CD14-positive monocyte (primary cell): ENCODE measurements around the gene CCDC15. TPM values are rescaled to one million over a fixed set of nuclear protein-coding genes. Genes with fewer than 3 reads are reported as not detected.

Source experiments
- DNase-seq, 3 donors: peaks; one replicate each; pipeline ENCODE4 v3.0.0-alpha.2; 2011 to 2022
- H2AFZ ChIP-seq: 2 replicates; pipeline ENCODE4 v1.6.0; 2012; ENCODE audit warnings: mild to moderate bottlenecking, low read depth, low read length, inconsistent platforms; ENCODE audit not compliant: insufficient read depth, poor library complexity, severe bottlenecking
- H3K27ac ChIP-seq, 2 donors: 1 replicate in 1 of 2; 2 replicates in 1 of 2; pipeline ENCODE4 v1.5.1; 2012 to 2013; ENCODE audit warnings: low read length in 2 of 2, control low read depth in 1 of 2, inconsistent platforms in 1 of 2, low read depth in 1 of 2, mild to moderate bottlenecking in 1 of 2
- H3K27me3 ChIP-seq, 2 donors: one replicate each; pipeline versions ENCODE4 v1.6.0 to v1.6.1; 2011 to 2013; ENCODE audit warnings: low read length in 2 of 2; ENCODE audit not compliant: control insufficient read depth in 2 of 2, insufficient read depth in 2 of 2
- H3K36me3 ChIP-seq, 2 donors: replicated peaks in 1 of 2; 1 replicate in 1 of 2; 2 replicates in 1 of 2; pipeline versions ENCODE4 v1.5.1 to v1.6.1; 2012 to 2013; ENCODE audit warnings: low read length in 2 of 2, control low read depth in 1 of 2, inconsistent platforms in 1 of 2, mild to moderate bottlenecking in 1 of 2; ENCODE audit not compliant: insufficient read depth in 2 of 2, control insufficient read depth in 1 of 2
- H3K4me1 ChIP-seq, 2 donors: 1 replicate in 1 of 2; 2 replicates in 1 of 2; pipeline versions ENCODE4 v1.5.1 to v1.6.1; 2012 to 2013; ENCODE audit warnings: low read length in 2 of 2, control low read depth in 1 of 2, inconsistent platforms in 1 of 2, mild to moderate bottlenecking in 1 of 2, moderate library complexity in 1 of 2; ENCODE audit not compliant: insufficient read depth in 2 of 2, control insufficient read depth in 1 of 2
- H3K4me2 ChIP-seq: replicated peaks from 2 replicates; pipeline ENCODE3; 2012; ENCODE audit warnings: low read length, moderate library complexity, mild to moderate bottlenecking; ENCODE audit not compliant: poor library complexity, severe bottlenecking; ENCODE audit errors: extremely low read depth
- H3K4me3 ChIP-seq, 3 experiments: fragments of 200-600 bp in 1 of 3; sonication (generic) in 1 of 3; replicated peaks in 1 of 3; 1 replicate in 2 of 3; 2 replicates in 1 of 3; pipeline ENCODE4 v1.5.1; 2011 to 2013; ENCODE audit warnings: low read length in 3 of 3, mild to moderate bottlenecking in 3 of 3, control low read depth in 2 of 3, low read depth in 2 of 3, inconsistent platforms in 1 of 3, moderate library complexity in 1 of 3
- H3K79me2 ChIP-seq: 2 replicates; pipeline ENCODE4 v1.6.0; 2012; ENCODE audit warnings: mild to moderate bottlenecking, control low read depth, inconsistent platforms, low read length, moderate library complexity; ENCODE audit not compliant: insufficient read depth
- H3K9ac ChIP-seq: 2 replicates; pipeline ENCODE4 v1.6.0; 2017; ENCODE audit warnings: low read length, mild to moderate bottlenecking; ENCODE audit not compliant: insufficient read depth, poor library complexity, severe bottlenecking
- H3K9me3 ChIP-seq, 2 donors: replicated peaks in 1 of 2; 1 replicate in 1 of 2; 2 replicates in 1 of 2; pipeline versions ENCODE4 v1.5.1 to v1.6.1; 2012 to 2013; ENCODE audit warnings: low read length in 2 of 2, control low read depth in 1 of 2; ENCODE audit not compliant: control insufficient read depth in 1 of 2, insufficient read depth in 1 of 2
- H4K20me1 ChIP-seq: 2 replicates; pipeline ENCODE4 v1.6.0; 2012; ENCODE audit warnings: mild to moderate bottlenecking, low read length, control low read depth, moderate library complexity; ENCODE audit not compliant: insufficient read depth
- H3K27ac Mint-ChIP-seq, 7 donors: one replicate each; pipeline ENCODE4 v1.8.0; 2020; ENCODE audit warnings: mild to moderate bottlenecking in 7 of 7, mixed read lengths in 7 of 7, moderate library complexity in 6 of 7, inconsistent platforms in 2 of 7
- H3K27me3 Mint-ChIP-seq, 3 donors: one replicate each; pipeline ENCODE4 v1.8.0; 2021 to 2022; ENCODE audit warnings: low read depth in 3 of 3, mild to moderate bottlenecking in 3 of 3, mixed read lengths in 3 of 3, moderate library complexity in 3 of 3, inconsistent platforms in 1 of 3
- H3K36me3 Mint-ChIP-seq, 2 donors: one replicate each; pipeline ENCODE4 v1.8.0; 2020; ENCODE audit warnings: mixed read lengths in 2 of 2, inconsistent platforms in 1 of 2, mild to moderate bottlenecking in 1 of 2
- H3K4me1 Mint-ChIP-seq: one replicate; pipeline ENCODE4 v1.8.0; 2020; ENCODE audit warnings: mild to moderate bottlenecking, mixed read lengths
- H3K4me3 Mint-ChIP-seq, 2 donors: one replicate each; pipeline ENCODE4 v1.8.0; 2020; ENCODE audit warnings: mild to moderate bottlenecking in 2 of 2, mixed read lengths in 2 of 2, moderate library complexity in 1 of 2
- H3K9me3 Mint-ChIP-seq, 7 donors: one replicate each; pipeline ENCODE4 v1.8.0; 2020 to 2022; ENCODE audit warnings: mixed read lengths in 7 of 7, mild to moderate bottlenecking in 6 of 7, moderate library complexity in 6 of 7, inconsistent platforms in 2 of 7
- CTCF ChIP-seq: fragments of 200-600 bp; IDR thresholded peaks from one replicate; pipeline ENCODE4 v1.8.0; 2022; ENCODE audit warnings: antibody characterized with exemption, mild to moderate bottlenecking
- WGBS: methylation state at CpG from one replicate; pipeline ENCODE4 v1.1.5; 2013; ENCODE audit warnings: missing lambda C conversion rate; ENCODE audit not compliant: insufficient coverage; 5-methylcytosine and 5-hydroxymethylcytosine counted together
- intact Hi-C, 2 donors: fragments of 100-400 bp; cut with micrococcal nuclease; formaldehyde crosslinking; loops; one replicate each; pipeline versions ENCODE4 v1.15.0 to v1.15.1; 2023
- polyA plus RNA-seq, 3 donors: library from polyadenylated mRNA; depleted of rRNA in 1 of 3; unstranded in 2 of 3; stranded (reverse) in 1 of 3; fragments of 300-500 nt in 2 of 3; fragments of >200 nt in 1 of 3; fragmentation: Illumina TruSeq in 2 of 3; gene quantifications; 1 replicate in 2 of 3; 2 replicates in 1 of 3; pipeline ENCODE4 v1.2.3, GENCODE V29; 2012 to 2021

CCDC15 gene
- polyA plus RNA-seq, 3 donors = 0.24 to 0.32 (median 0.28) TPM

GRCh38 chr11:125078516-125079140 lies 124.6 kb downstream of the CCDC15 start:
- peaks cover 53% of the 10 kb centered on the region for H3K4me1 Mint-ChIP-seq
- H3K4me2 ChIP-seq = no peak overlapping the region
- H3K4me1 ChIP-seq = peaks cover 44 to 54% of the 10 kb centered on the region in 2 donors
- no peak overlapping the region for H3K9ac ChIP-seq
- H3K79me2 ChIP-seq = peaks cover 7% of the 10 kb centered on the region
- no peak overlapping the region for H2AFZ ChIP-seq
- H3K27me3 ChIP-seq = no peaks in the 10 kb centered on the region
- H3K9me3 Mint-ChIP-seq = peaks cover 0 to 2% (median 0%) of the 10 kb centered on the region in 7 donors
- H3K9me3 ChIP-seq = no peaks in the 10 kb centered on the region
- H3K4me3 ChIP-seq = no peak overlapping the region
- intact Hi-C loops = no loop called here
- H3K4me3 Mint-ChIP-seq = no peak overlapping the region
- H3K36me3 ChIP-seq = peaks cover 59 to 83% of the 10 kb centered on the region in 2 donors
- H3K27ac ChIP-seq = peak overlapping the region in 1 of 2 donors; percentile 34
- peak overlapping the region in 5 of 7 donors; percentile 3 to 82 (median 77) for H3K27ac Mint-ChIP-seq
- peaks cover 0 to 8% (median 5%) of the 10 kb centered on the region in 3 donors for H3K27me3 Mint-ChIP-seq
- no peak for TF ChIP-seq CTCF
- peaks cover 84 to 93% of the 10 kb centered on the region in 2 donors for H3K36me3 Mint-ChIP-seq
- no peak for DNase-seq
- 72% methylated on average over 7 of the region's 14 CpGs for WGBS
- H4K20me1 ChIP-seq = no peaks in the 10 kb centered on the region

GRCh38 chr11:125079151-125079877 lies 125.3 kb downstream of the CCDC15 start:
- H3K9me3 ChIP-seq = no peaks in the 10 kb centered on the region
- WGBS = 72% methylated on average over 11 of the region's 18 CpGs

More at GRCh38 chr11:125079151-125079877, 125.3 kb downstream of the CCDC15 start:
- H3K4me3 ChIP-seq = no peak overlapping the region
- intact Hi-C loops = no loop called here
- no peak overlapping the region for H3K4me3 Mint-ChIP-seq
- peak; percentile 24 to 56 (median 48) for DNase-seq
- no peak overlapping the region for H3K4me2 ChIP-seq
- H3K36me3 ChIP-seq = peaks cover 66 to 83% of the 10 kb centered on the region in 2 donors
- H3K4me1 Mint-ChIP-seq = peaks cover 46% of the 10 kb centered on the region
- no peaks in the 10 kb centered on the region for H4K20me1 ChIP-seq
- no peak for TF ChIP-seq CTCF
- H3K9ac ChIP-seq = no peak overlapping the region
- H3K9me3 Mint-ChIP-seq = peaks cover 0 to 2% (median 0%) of the 10 kb centered on the region in 7 donors
- peak overlapping the region; percentile 8 to 34 for H3K27ac ChIP-seq
- H3K27ac Mint-ChIP-seq = peak overlapping the region; percentile 8 to 82 (median 75)
- peaks cover 0 to 8% (median 5%) of the 10 kb centered on the region in 3 donors for H3K27me3 Mint-ChIP-seq
- no peak overlapping the region for H2AFZ ChIP-seq
- peaks cover 38 to 47% of the 10 kb centered on the region in 2 donors for H3K4me1 ChIP-seq
- H3K36me3 Mint-ChIP-seq = peaks cover 84 to 93% of the 10 kb centered on the region in 2 donors
- H3K27me3 ChIP-seq = no peaks in the 10 kb centered on the region
- H3K79me2 ChIP-seq = peaks cover under 1% of the 10 kb centered on the region
